ENCODE results near the gene SIGLEC5.

DNA sequence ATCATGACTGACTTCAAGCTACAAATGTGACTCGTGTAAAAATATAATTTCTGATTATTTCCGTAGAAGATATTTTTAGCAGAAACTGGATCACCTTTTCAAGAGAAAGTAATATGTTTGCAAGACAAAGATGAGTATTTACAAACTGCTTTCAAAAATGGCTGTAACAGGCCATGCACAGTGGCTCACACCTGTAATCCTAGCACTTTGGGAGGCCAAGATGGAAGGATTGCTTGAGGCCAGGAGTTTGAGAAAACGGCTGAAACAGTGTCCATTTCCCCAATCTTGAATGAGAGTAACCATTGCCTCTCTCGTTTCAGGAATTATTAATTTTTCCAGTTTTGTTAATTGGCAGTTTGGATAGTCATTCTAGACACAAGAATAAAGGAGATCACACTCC, 62.6 kb downstream of the SIGLEC5 start:
- TF ChIP-seq, protein P1, sequence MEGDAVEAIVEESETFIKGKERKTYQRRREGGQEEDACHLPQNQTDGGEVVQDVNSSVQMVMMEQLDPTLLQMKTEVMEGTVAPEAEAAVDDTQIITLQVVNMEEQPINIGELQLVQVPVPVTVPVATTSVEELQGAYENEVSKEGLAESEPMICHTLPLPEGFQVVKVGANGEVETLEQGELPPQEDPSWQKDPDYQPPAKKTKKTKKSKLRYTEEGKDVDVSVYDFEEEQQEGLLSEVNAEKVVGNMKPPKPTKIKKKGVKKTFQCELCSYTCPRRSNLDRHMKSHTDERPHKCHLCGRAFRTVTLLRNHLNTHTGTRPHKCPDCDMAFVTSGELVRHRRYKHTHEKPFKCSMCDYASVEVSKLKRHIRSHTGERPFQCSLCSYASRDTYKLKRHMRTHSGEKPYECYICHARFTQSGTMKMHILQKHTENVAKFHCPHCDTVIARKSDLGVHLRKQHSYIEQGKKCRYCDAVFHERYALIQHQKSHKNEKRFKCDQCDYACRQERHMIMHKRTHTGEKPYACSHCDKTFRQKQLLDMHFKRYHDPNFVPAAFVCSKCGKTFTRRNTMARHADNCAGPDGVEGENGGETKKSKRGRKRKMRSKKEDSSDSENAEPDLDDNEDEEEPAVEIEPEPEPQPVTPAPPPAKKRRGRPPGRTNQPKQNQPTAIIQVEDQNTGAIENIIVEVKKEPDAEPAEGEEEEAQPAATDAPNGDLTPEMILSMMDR (conservative IDR thresholded peaks at IDR 0.05) = no peak
- TF ChIP-seq ZFX (IDR thresholded peaks at IDR 0.05) = no peak

All from C4-2B (cell line).